ENCODE measurements around the gene EEF2K.
"Not testable (repeated sequence)": the region's sequence is repeated elsewhere in the genome, so short reads cannot be mapped to it uniquely, and the experiment has no call there.

Gene EEF2K

DNA sequence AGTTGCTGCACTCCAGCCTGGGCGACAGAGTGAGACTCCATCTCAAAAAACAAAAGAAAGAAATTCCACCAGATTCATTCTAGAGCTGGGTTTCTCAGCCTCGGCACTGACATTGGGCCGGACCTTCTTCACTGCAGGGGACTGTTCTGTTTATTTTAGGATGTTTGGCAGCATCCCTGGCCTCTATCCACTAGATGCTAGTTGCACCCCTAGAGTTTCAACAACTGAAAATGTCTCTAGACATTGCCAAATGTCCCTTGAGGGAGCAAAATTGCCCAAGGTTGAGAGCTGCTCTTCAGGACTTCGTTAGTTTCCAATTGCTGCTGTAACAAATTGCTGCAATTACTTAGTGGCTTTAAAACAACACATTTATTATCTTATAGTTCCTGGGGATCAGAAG lies 7.2 kb downstream of the EEF2K start:
- DNase-seq, result no peak

DNA sequence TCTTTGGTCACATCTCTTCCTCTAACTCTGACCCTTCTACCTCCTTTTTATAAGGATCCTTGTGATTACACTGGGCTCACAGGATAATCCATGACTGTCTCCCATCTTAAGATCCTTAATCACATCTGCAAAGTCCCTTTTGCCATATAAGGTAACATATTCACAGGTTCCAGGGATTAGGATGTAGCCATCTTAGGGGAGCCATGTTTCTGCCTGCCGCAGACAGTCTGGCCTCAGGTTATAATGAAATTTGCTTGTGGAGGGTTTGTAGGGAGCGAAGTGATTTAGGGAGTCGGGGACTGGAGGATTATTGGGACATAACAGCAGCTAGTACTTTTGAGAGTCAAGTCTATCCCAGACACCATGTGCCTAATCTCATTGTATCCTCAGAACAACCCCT lies 7.7 kb downstream of the EEF2K start:
- DNase-seq, result no peak

DNA sequence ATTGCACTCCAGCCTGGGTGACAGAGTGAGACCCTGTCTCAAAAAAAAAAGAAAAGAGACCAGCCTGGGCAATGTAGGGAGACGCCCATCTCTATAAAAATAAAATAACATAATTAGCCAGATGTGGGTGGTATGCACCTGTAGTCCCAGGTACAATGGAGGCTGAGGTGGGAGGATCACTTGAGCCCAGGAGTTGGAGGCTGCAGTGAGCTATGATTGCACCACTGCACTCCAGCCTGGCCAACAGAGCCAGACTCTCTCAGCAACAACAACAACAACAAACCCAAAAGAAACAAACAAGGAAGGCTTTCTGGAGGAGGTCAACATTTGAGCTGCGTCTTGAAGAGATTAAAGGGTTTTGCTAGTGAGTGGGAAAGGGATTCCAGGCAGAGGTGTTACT lies 8.3 kb downstream of the EEF2K start:
- no peak for DNase-seq

DNA sequence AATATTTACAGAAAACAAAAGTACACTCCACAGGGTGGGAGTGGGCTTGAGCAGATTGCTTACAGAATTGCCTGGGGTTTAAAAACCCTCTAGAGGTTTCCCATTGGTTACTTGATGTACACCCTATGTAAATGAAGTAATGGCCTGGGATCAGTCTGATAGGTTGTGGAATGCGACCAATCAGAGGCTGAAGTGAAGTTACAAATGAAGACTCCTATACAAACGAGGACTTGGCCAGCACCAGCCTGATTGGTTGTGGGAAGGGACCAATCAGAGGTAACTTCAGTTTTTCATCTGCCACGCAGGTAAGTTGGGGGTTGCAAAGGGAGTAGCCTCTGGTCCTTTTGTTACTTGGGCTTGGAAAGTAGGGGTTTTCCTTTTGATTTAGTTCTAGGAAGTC lies 8.8 kb downstream of the EEF2K start:
- DNase-seq, result no peak

DNA sequence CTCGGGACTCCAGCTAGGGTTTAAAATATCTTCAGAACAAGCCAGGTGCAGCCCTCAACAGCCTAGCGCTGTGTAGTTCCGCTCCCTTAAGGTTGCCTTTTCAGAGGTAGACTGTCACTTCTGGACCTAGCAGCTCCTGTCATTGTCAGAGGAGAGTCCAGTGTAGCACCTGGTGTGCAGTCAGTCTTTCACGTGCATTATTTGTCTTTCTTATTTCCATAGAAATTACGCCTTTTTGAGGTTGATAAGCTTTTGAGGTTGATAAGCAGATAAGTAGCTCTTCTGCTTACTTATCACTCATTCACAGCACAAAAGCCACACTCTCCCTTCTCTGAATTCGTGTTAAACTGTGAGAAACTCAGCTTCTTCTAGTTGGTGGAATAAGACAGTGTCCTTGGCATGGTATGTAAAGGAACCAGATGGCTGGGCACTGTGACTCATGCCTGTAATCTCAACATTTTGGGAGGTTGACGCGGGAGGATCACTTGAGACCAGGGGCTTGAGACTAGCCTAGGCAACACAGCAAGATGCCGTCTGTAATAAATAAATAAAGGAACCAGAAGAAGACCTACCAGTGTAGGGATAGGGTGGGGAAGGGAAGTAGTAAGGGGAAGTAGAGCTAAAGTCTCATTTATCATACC lies 10.2 kb downstream of the EEF2K start:
- DNase-seq, result no peak

DNA sequence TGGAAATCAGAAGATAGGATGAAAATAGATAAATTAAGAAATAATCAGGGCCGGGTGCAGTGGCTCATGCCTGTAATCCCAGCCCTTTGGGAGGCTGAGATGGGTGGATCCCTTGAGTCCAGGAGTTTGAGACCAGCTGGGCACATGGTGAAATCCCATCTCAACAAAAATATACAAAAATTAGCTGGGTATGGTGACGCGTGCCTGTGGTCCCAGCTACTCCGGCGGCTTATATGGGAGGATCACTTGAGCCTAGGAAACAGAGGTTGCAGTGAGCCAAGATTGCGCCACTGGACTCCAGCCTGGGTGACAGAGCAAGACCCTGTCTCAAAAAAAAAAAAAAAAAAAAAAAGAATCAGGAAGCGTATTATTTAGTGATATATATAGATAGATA lies 10.8 kb downstream of the EEF2K start:
- not testable (repeated sequence) for DNase-seq

DNA sequence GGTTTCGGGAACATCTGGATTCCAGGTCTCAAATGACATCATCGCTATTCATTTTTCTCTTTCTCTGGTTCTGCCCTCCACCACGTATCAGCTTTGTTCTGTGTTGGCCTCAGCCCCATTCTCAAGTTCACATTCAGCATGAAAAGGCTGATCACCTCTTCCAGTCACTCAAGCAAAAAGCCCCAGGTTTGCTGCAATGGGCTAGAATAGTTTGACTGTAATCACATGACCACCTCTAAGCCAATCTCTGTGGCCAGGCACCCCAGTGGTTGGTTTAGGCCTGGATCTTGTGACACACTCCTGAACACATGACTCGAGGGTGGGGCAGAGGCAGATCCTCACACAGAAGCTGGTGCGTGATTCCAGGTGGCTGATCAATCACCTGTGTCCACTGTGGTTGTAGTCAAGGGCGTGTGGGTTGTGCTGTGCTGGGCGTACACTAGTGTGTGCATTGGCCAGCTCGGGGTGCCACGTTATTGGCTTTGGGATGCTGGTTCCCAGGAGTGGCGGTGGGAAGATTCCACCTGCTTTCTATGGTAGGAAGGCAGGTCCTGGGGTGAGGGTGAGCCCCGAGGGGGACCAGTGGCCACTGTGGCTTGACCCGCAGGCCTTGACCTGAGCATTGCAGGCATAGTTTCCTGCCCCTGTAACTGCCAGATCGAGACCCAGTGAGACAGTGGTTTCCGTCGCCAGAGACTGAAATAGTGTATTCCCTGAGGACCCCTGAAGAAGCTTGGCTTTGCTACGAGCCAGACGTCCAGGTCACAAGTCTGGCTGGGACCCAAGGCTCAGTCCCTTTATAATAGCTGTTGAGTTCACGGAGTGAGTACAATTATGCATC lies 12.0 kb downstream of the EEF2K start:
- no peak for DNase-seq

DNA sequence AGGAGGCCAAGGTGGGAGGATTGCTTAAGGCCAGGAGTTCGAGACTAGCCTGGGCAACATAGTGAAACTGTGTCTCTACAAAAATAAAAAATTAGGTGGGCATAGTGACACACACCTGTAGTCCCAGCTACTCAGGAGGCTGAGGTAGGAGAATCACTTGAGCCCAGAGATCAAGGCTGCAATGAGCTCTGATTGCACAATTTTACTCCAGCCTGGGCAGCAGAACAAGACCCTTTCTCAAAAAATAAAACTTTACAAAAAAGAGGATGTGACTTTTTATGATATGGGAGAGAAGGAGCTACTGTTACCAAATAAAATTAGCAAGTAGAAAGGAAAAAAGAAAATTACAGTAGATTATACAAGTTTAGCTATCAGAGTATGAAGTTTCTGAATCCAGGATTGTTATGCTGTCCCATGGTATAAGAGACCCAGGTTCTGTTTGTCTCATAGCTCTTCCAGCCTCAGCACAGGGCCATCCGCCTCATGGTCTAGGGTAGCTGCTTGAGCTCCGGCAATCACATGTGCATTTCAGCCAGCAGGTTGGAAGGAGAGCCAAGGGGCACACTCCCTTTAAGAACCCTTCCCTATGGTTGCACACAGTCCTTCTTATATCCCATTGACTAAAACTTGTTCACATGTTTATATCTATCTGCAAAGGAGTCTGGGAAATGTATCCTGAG lies 13.5 kb downstream of the EEF2K start:
- DNase-seq, result no peak

DNA sequence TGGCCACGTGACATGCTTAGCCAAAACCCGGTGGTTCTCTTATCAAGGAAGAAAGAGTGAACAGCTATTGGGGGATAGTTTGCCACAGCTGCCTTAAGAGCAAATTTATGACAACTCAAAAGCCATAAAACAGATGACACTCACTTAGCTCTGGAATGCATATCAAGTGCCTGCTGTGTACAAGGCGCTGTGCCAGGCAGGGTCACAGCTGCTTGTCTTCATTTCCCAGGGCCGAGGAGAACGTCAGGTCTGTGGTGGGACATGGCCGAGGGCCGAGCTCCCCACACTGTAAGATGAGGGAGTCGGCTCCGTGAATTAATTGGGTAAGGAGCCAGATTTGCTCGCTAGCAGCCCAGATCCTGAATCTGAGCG lies 14.0 kb downstream of the EEF2K start:
- DNase-seq, result no peak

DNA sequence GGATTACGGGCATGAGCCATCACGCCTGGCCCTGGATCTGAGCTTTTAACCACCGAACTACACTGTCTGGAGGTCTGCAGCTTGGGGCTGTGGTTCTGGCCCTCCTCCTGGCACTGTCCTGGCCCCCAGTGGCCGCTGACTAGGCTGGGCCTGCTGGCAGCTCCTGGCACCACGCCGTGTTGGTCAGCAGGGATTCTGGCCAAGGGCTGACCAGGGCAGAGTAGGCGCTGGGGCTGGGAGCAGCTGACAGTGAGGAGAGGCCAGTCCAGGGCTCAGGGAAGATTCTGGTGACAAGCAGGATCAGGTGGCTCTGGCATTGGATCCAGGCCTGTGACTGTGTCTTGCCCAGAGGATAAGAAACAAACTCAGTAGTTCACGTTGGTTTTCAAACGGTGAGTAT lies 14.6 kb downstream of the EEF2K start:
- no peak for DNase-seq

DNA sequence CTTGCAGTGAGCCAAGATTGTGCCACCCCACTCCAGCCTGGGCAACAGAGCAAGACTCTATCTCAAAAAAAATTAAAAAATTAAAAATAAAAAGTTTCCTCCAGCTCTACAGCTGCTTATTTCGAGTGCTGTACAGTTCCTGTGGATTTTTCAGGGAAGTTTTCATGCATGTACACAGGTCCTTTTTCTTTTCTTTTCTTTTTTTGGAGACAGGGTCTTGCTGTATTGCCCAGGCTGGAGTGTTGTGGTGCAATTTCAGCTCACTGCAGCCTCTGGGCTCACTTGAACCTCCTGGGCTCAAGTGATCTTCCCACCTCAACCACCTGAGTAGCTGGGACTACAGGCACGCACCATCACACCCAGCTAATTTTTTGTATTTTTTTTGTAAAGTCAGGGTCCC lies 15.9 kb downstream of the EEF2K start:
- no peak for DNase-seq

DNA sequence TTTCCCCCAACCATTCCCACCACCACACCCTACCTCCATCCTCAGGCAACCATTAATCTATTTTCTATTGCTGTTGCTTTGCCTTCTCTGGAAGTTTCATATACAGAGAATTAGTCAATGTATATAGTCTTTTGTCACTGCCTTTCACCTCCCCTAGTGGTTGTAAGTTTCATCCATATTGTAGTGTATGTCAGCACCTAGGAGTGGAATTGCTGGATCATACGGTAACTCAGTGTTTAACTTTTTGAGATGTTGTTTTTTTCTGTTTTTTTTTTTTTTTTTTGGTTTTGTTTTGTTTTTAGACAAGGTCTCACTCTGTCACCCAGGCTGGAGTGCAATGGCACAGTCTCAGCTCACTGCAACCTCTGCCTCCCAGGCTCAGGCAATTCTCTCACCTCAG lies 16.9 kb downstream of the EEF2K start:
- DNase-seq, result no peak

DNA sequence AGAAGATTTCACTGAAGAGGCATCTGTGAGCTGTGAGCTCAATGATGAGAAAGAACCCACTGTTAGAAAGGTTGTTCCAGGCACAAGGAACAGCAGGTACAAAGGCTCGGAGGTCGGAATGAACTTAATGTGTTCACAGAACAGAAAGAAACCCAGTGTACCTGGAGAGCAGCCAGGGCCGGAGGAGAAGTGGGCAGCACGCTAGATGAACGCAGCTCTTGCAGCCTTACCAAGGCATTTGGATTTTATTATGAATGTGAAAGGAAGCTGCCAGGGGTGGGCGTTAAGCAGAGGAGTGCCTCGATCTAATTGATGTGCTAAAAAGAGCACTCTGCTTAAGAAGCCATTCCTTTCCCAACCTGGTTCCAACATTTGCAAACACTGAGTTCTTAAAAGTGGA lies 19.0 kb downstream of the EEF2K start:
- no peak for DNase-seq

DNA sequence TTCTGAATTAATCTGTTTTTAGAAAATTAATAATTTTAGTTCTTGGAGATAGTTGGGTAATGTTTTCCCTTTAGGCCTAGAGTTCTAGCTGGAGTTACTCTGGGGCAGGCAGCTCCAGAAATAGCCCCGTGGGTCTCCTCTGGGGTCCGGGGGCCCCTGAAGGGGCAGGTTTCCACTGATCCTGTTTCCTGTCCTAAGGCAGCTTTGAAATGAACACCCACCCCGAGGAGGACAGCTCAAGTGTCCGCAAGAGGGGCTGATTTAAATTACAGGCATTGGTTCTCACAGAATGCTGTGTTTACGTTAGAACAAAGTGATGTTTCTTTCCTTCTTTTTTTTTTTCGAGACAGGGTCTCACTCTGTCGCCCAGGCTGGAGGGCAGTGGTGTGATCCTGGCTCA lies 23.8 kb downstream of the EEF2K start:
- DNase-seq, result no peak

DNA sequence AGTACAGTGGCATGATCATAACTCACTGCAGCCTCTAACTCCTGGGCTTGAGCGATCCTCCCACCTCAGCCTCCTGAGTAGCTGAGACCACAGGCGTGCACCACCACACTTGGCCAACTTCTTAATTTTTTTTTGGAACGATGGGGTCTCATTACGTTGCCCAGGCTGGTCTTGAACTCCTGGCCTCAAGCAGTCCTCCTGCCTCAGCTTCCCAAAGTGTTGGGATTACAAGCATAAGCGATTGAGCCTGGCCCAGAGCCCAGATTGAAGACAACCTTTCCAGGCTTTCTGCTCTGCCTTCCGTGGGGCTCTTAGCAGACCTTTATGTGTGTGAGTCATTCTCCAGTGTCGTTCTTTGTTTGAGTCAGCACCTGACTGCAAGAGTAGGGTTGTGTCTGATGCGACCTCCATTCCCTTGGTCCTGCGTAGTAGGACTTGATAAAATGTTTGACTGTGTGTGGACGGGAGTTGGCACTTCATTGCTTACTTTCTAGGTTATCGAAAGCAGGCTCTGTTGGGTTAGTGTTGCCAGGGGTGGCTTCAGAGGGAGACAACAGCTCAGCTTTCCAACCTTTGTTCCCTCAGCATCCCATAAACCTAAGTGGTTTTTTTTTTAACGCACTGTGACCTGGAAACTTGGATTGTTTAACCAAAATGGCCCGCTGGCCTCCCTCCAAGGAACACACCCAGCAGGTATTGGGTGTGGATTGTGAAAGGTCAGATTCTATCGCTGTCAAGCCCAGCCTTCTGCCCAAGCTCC lies 26.4 kb downstream of the EEF2K start:
- DNase-seq, result peak; percentile 23 to 55

DNA sequence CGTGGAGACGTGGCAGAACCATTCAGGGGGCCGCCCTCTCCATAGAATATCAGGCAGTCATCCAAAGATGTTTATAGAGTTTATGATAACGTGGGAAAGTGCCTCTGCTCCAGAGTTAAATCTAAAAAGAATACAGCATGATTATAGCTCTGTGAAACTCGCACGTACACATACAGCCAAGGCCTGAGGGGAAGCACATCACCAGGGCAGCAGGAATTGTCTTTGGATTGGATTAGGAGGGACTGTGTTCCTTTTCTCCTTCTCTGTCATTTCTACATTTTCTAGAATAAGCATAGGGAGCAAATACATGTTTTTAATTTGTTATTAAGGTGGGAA lies 26.9 kb downstream of the EEF2K start:
- DNase-seq, result no peak

DNA sequence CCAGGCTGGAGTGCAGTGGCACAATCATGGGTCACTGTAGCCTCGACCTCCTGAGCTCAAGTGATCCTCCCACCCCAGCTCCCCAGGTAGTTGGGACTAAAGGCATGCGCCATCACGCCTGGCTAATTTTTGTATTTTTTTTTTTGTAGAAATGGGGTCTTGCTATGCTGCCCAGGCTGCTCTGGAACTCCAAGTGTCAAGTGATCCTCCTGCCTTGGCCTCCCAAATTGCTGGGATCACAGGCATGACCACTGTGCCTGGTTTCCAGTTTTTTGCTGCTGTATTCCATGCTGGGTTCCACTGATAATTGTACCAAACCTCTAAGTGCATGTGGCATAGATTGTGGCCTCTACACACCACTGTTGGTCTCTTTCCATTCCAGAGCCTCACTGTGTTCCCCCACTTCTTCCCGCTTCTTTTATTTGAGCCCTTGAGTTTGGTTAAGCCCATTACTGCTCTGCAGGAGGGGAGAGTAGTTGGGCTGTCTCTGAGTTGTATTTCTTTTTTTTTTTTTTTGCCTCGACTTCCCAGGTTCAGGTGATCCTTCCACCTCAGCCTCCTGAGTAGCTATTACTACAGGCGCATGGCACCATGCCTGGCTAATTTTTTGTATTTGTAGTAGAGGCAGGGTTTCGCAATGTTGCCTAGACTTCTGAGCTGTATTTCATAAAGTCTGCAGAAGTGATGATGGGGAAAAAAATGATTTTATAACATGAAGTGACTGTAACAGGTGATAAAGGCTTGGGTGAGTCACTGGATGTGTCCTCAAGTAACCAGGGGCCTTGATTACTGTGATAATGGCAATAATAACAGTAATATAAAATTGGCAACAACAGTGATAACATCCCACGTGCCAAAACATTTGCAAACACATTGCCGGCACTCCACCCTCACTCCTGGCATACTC lies 30.0 kb downstream of the EEF2K start:
- DNase-seq, result no peak

DNA sequence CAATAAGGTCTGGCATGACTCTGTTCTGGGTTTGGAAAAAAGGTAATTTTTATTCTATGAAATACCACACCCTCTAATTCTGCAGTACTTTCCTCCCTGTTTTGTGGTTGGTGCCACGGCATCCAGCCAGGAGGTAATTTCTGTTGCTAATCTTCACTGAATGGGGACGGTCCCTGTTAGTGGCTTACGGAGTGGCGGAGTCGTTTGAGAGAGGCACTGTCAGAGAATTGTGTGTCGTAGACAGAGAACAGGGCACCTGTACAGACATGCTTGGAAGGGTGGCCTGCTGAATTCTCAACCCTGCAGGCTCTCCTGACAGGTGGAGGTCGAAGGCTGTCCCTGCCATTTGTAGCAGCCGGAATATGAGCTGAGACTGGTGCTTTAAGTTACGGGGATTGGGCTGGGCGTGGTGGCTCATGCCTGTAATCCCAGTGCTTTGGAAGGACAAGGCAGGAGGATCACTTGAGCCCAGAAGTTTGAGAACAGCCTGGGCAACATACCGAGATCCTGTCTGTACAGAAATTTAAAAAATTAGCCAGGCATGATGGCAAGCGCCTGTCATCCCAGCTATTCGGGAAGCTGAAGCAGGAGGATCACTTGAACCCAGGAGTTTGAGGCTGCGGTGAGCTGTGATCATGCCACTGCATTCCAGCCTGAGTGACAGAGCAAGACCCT lies 33.2 kb downstream of the EEF2K start:
- DNase-seq, result no peak

DNA sequence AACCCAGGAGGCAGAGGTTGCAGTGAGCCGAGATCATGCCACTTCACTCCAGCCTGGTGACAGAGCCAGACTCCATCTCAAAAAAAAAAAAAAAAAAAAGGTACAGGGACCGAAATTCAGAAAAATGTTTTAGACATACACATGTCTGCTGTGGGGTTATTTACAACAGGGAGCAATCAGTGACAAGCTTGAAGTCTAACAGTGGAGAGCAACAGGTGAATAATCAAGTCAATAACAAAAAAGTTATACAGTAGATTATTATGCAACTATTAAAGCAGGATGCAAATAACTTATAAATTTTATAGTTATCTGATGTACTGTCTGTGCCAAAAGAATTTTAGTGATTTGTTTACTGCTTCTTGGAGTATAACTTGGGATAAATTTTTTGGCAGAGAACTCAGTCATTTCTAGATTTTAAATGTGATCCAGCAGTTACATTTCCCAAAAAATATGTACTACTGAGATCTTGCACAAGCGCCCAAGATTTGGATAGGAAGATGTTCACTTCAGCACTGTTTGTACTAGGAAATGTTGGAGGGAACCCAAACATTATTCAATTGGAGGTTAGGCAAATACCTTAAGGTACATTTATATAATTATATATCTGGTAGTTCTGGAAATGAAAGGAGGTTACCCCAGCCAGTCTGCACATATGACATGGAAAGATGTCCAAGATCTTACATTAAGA lies 34.1 kb downstream of the EEF2K start:
- no peak for DNase-seq

DNA sequence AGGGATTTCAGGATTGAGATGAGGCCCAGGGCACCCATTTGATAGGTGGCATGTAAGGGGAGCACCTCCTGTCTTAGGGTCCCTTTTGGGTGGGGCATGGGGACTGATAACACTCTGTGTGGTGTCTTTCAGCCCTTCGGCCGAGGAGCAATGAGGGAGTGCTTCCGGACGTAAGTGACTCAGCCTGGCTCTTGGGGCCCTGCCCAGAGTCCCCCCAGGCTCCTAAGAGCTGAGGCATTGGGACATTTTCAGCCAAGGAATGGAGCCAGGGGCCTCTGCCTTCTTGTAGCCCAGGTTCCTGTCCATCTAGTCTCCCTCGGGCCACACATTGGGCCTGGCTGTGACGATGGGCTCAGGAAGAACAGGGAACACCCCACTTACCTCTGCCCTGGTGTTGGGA lies 44.4 kb downstream of the EEF2K start:
- no peak for DNase-seq

DNA sequence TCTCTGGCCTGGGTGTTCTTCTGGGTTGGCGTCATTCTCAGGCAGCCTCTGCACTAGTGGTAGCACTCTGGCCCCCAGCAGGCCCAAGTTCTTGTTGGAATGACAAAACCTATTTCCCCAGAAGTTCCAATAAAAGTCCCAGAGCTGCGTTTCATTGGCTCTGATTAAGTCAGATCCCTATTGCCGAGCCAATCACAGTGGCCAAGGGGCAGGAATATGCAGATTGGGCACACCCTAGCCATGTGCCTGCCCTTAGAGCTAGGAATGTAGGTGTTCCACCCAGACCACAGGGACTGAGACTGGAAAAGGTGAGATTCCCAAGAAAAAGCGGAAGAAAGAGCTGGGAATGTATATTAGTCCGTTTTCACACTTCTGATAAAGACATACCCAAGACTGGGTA lies 46.2 kb downstream of the EEF2K start:
- DNase-seq, result no peak

Data from NCI-H2081 (cell line).